GM23248 (cell line): ENCODE data around the gene UBE2E3. TPM values are rescaled to one million over a fixed set of nuclear protein-coding genes. Genes with fewer than 3 reads are reported as not detected.

ENCODE experiments used
- DNase-seq: peaks from one replicate; pipeline ENCODE4 v3.0.0-alpha.2; 2015
- H2AFZ ChIP-seq: fragments of 200-600 bp; sonication (generic); 2 replicates; pipeline ENCODE4 v1.6.1; 2016; ENCODE audit warnings: antibody characterized with exemption
- H3F3A ChIP-seq: fragments of 200-600 bp; sonication (generic); 2 replicates; pipeline ENCODE4 v1.6.1; 2016; ENCODE audit warnings: mild to moderate bottlenecking, antibody characterized with exemption, mixed run types; ENCODE audit not compliant: insufficient read depth
- H3K27ac ChIP-seq: fragments of 200-600 bp; sonication (generic); 2 replicates; pipeline ENCODE4 v1.5.1; 2016; ENCODE audit warnings: mild to moderate bottlenecking
- H3K27me3 ChIP-seq: fragments of 200-600 bp; sonication (generic); replicated peaks from 2 replicates; pipeline ENCODE4 v1.6.1; 2016; ENCODE audit warnings: mild to moderate bottlenecking; ENCODE audit not compliant: insufficient read depth
- H3K36me3 ChIP-seq: fragments of 200-600 bp; sonication (generic); 2 replicates; pipeline ENCODE4 v1.6.1; 2016; ENCODE audit warnings: low read depth, mild to moderate bottlenecking
- H3K4me1 ChIP-seq: fragments of 200-600 bp; sonication (generic); 2 replicates; pipeline ENCODE4 v1.6.1; 2016; ENCODE audit warnings: mild to moderate bottlenecking; ENCODE audit not compliant: insufficient read depth
- H3K4me2 ChIP-seq: fragments of 200-600 bp; sonication (generic); one replicate; pipeline ENCODE4 v1.6.1; 2016; ENCODE audit warnings: mild to moderate bottlenecking; ENCODE audit not compliant: unreplicated experiment
- H3K4me3 ChIP-seq: fragments of 200-600 bp; sonication (generic); 2 replicates; pipeline ENCODE4 v1.5.1; 2016; ENCODE audit warnings: mild to moderate bottlenecking
- H3K79me2 ChIP-seq: fragments of 200-600 bp; sonication (generic); 2 replicates; pipeline ENCODE4 v1.6.1; 2016; ENCODE audit warnings: mild to moderate bottlenecking; ENCODE audit not compliant: insufficient read depth
- H3K9ac ChIP-seq: fragments of 200-600 bp; sonication (generic); 2 replicates; pipeline ENCODE4 v1.6.1; 2016; ENCODE audit warnings: mild to moderate bottlenecking
- H3K9me2 ChIP-seq: fragments of 200-600 bp; sonication (generic); 2 replicates; pipeline ENCODE4 v1.6.1; 2016; ENCODE audit warnings: mixed run types, mild to moderate bottlenecking, moderate library complexity; ENCODE audit not compliant: insufficient read depth
- H3K9me3 ChIP-seq: fragments of 200-600 bp; sonication (generic); one replicate; pipeline ENCODE4 v1.6.1; 2017; ENCODE audit warnings: low read depth
- H4K20me1 ChIP-seq: fragments of 200-600 bp; sonication (generic); 2 replicates; pipeline ENCODE4 v1.6.0; 2016; ENCODE audit not compliant: insufficient read depth
- EZH2 ChIP-seq: fragments of 200-600 bp; sonication (generic); IDR thresholded peaks from 2 replicates; pipeline ENCODE4 v1.6.1; 2018; ENCODE audit warnings: antibody characterized with exemption, mild to moderate bottlenecking; ENCODE audit not compliant: insufficient read depth, poor library complexity, severe bottlenecking
- EZH2phosphoT487 ChIP-seq: fragments of 200-600 bp; sonication (generic); IDR thresholded peaks from 2 replicates; pipeline ENCODE4 v1.6.1; 2018; ENCODE audit warnings: antibody characterized with exemption, moderate library complexity, mild to moderate bottlenecking, low read depth; ENCODE audit not compliant: insufficient read depth
- WGBS, 2 experiments: methylation state at CpG; one replicate each; pipeline ENCODE4 v1.1.6; 2015 to 2017; ENCODE audit warnings: low lambda C conversion rate in 2 of 2, low coverage in 1 of 2; ENCODE audit errors: missing lambda C conversion rate in 2 of 2; 5-methylcytosine and 5-hydroxymethylcytosine counted together
- in situ Hi-C: fragments of 300-500 bp; cut with MboI; formaldehyde crosslinking; loops from 2 replicates; pipeline ENCODE4 v1.15.0; 2020
- polyA plus RNA-seq: library from polyadenylated mRNA; unstranded; fragments of >200 nt; fragmentation: Nextera tagmentation; extraction: Ambion mirVana; gene quantifications from 2 replicates; pipeline ENCODE4 v1.2.1, GENCODE V29; 2016
- total RNA-seq: library from RNA; depleted of rRNA; stranded (reverse); fragments of >200 nt; shearing (Covaris generic); gene quantifications from 2 replicates; pipeline ENCODE4 v1.2.3, GENCODE V29; 2014

UBE2E3 gene
- total and polyA plus RNA-seq, 2 experiments from 2014 or later = 142 to 168 TPM

GRCh38 chr2:181047829-181048228 lies 67.4 kb downstream of the UBE2E3 start:
- Histone ChIP-seq H3K36me3 (no peaks in the 10 kb centered on the region), H3K27ac (no peak overlapping the region), H3K79me2 (peaks cover 100% of the 10 kb centered on the region), H3K27me3 (no peaks in the 10 kb centered on the region), H3K4me2 (no peak overlapping the region), H3K9ac (no peak overlapping the region), H3K4me3 (no peak overlapping the region), H3K4me1 (no peaks in the 10 kb centered on the region), H3K9me2 (no peaks in the 10 kb centered on the region), H3F3A (no peaks in the 10 kb centered on the region; the same call in 1 of the 2 replicates), H2AFZ (no peak overlapping the region), H3K9me3 (no peaks in the 10 kb centered on the region), H4K20me1 (no peaks in the 10 kb centered on the region)
- no peak for TF ChIP-seq EZH2
- no peak for TF ChIP-seq EZH2phosphoT487
- no peak for DNase-seq
- in situ Hi-C loops = no loop called here
- 79 to 88% methylated on average over 4 of the region's 4 CpGs for WGBS, 2 experiments

- Histone ChIP-seq H3K27me3 (no peaks in the 10 kb centered on the region), H2AFZ (no peak overlapping the region), H4K20me1 (peaks cover 8% of the 10 kb centered on the region; the same call in 1 of the 2 replicates), H3K4me1 (no peaks in the 10 kb centered on the region), H3K9ac (no peak overlapping the region), H3F3A (peaks cover 5% of the 10 kb centered on the region; the same call in 1 of the 2 replicates), H3K36me3 (no peaks in the 10 kb centered on the region), H3K9me2 (no peaks in the 10 kb centered on the region), H3K4me2 (no peak overlapping the region), H3K27ac (no peak overlapping the region), H3K79me2 (peaks cover 100% of the 10 kb centered on the region), H3K9me3 (no peaks in the 10 kb centered on the region), H3K4me3 (no peak overlapping the region)
- in situ Hi-C loops = loop anchor here (10.0 kb wide), 1 partner anchor 927 kb away; no protein-coding TSS in a partner anchor
- WGBS, 2 experiments = 88% methylated on average over 3 of the region's 3 CpGs
- no peak for DNase-seq
- TF ChIP-seq EZH2 (no peak), EZH2phosphoT487 (no peak)
Observed at GRCh38 chr2:181051861-181052522, 71.6 kb downstream of the UBE2E3 start.

GRCh38 chr2:181052523-181052891 lies 72.1 kb downstream of the UBE2E3 start:
- Histone ChIP-seq H2AFZ (no peak overlapping the region), H3K36me3 (no peaks in the 10 kb centered on the region), H3K27me3 (no peaks in the 10 kb centered on the region), H3F3A (peaks cover 5% of the 10 kb centered on the region; the same call in 1 of the 2 replicates), H3K4me3 (no peak overlapping the region), H3K9me3 (no peaks in the 10 kb centered on the region), H3K9ac (no peak overlapping the region), H4K20me1 (peaks cover 8% of the 10 kb centered on the region; the same call in 1 of the 2 replicates), H3K27ac (no peak overlapping the region), H3K9me2 (no peaks in the 10 kb centered on the region), H3K79me2 (peaks cover 100% of the 10 kb centered on the region), H3K4me1 (no peaks in the 10 kb centered on the region), H3K4me2 (no peak overlapping the region)
- TF ChIP-seq EZH2phosphoT487 = no peak
- no peak for TF ChIP-seq EZH2
- in situ Hi-C loops = loop anchor here (10.0 kb wide), 1 partner anchor 928 kb away; no protein-coding TSS in a partner anchor
- no peak for DNase-seq

- H3K9ac ChIP-seq = no peak overlapping the region
- H3K9me3 ChIP-seq = no peaks in the 10 kb centered on the region
- H3K36me3 ChIP-seq = no peaks in the 10 kb centered on the region
- DNase-seq = no peak
- H3K79me2 ChIP-seq = peaks cover 100% of the 10 kb centered on the region
- in situ Hi-C loops = loop anchor here (10.0 kb wide), 1 partner anchor 929 kb away; no protein-coding TSS in a partner anchor
- H3K27ac ChIP-seq = no peak overlapping the region
- no peaks in the 10 kb centered on the region for H3K27me3 ChIP-seq
- TF ChIP-seq EZH2 = no peak
- TF ChIP-seq EZH2phosphoT487 = no peak
- peaks cover 8% of the 10 kb centered on the region; the same call in 1 of the 2 replicates for H4K20me1 ChIP-seq
- no peak overlapping the region for H3K4me3 ChIP-seq
- WGBS, 2 experiments = 96 to 100% methylated on average over 2 of the region's 2 CpGs
- H3F3A ChIP-seq = peaks cover 5% of the 10 kb centered on the region; the same call in 1 of the 2 replicates
- H3K9me2 ChIP-seq = no peaks in the 10 kb centered on the region
- H3K4me2 ChIP-seq = no peak overlapping the region
- H3K4me1 ChIP-seq = no peaks in the 10 kb centered on the region
- H2AFZ ChIP-seq = no peak overlapping the region
Observed at GRCh38 chr2:181054256-181054655, 73.9 kb downstream of the UBE2E3 start.
